Small intestine (tissue), 7 donors: ENCODE results near the gene SATB2. TPM values are rescaled to one million over a fixed set of nuclear protein-coding genes. Genes with fewer than 3 reads are reported as not detected.

Source experiments
- DNase-seq, 2 donors: peaks; one replicate each; pipeline versions ENCODE4 v3.0.0 to v3.0.0-alpha.2; 2013
- FAIRE-seq: peaks from 2 replicates; lab custom pipeline; 2012; peaks lifted over from hg19 to GRCh38; lab: Jason Lieb, UNC
- H3K27ac ChIP-seq, 3 donors: one replicate each; pipeline ENCODE4 v1.5.1; 2013; ENCODE audit warnings: low read length in 2 of 3, mild to moderate bottlenecking in 2 of 3, control low read depth in 1 of 3, inconsistent platforms in 1 of 3, low read depth in 1 of 3, moderate library complexity in 1 of 3
- H3K27me3 ChIP-seq, 3 donors: one replicate each; pipeline ENCODE4 v1.6.1; 2013; ENCODE audit warnings: low read length in 3 of 3, inconsistent platforms in 1 of 3; ENCODE audit not compliant: control insufficient read depth in 3 of 3, insufficient read depth in 3 of 3
- H3K36me3 ChIP-seq, 3 donors: one replicate each; pipeline ENCODE4 v1.6.1; 2013; ENCODE audit warnings: low read length in 3 of 3, inconsistent platforms in 1 of 3, low read depth in 1 of 3, mild to moderate bottlenecking in 1 of 3, moderate library complexity in 1 of 3; ENCODE audit not compliant: control insufficient read depth in 3 of 3, insufficient read depth in 2 of 3
- H3K4me1 ChIP-seq, 3 donors: one replicate each; pipeline ENCODE4 v1.6.1; 2013; ENCODE audit warnings: low read length in 2 of 3, inconsistent platforms in 1 of 3, low read depth in 1 of 3, mild to moderate bottlenecking in 1 of 3, moderate library complexity in 1 of 3; ENCODE audit not compliant: control insufficient read depth in 3 of 3, insufficient read depth in 2 of 3
- H3K4me3 ChIP-seq, 3 donors: one replicate each; pipeline ENCODE4 v1.5.1; 2013; ENCODE audit warnings: low read length in 3 of 3, control low read depth in 1 of 3, inconsistent platforms in 1 of 3, low read depth in 1 of 3, mild to moderate bottlenecking in 1 of 3, moderate library complexity in 1 of 3
- H3K9me3 ChIP-seq, 2 donors: one replicate each; pipeline ENCODE4 v1.6.1; 2013; ENCODE audit warnings: low read depth in 1 of 2, low read length in 1 of 2; ENCODE audit not compliant: control insufficient read depth in 2 of 2, insufficient read depth in 1 of 2
- WGBS, 3 donors: extraction: QIAGEN DNeasy Blood & Tissue Kit; methylation state at CpG; one replicate each; pipeline ENCODE4 v1.1.7; 2013; 5-methylcytosine and 5-hydroxymethylcytosine counted together
- polyA plus RNA-seq, 4 donors: library from polyadenylated mRNA; stranded (reverse) in 3 of 4; unstranded in 1 of 4; fragments of 200-250 nt in 3 of 4; fragments of 120-200 nt in 1 of 4; gene quantifications; one replicate each; pipeline versions ENCODE4 v1.2.1 to v1.2.3, GENCODE V29; 2013
- donor health status: healthy with polysubstance abuse.
- donor health status: control.
- donor health status: control.
- donor health status: Bipolar disorder and iron deficiency.
- donor health status: healthy.

SATB2 gene
- polyA plus RNA-seq, 4 donors: 1.5 to 33.9 (median 2.0) TPM

- H3K9me3 ChIP-seq: no peaks in the 10 kb centered on the region
- no peaks in the 10 kb centered on the region for H3K27me3 ChIP-seq
- no peaks in the 10 kb centered on the region for H3K4me1 ChIP-seq
- H3K4me3 ChIP-seq: no peak overlapping the region
- no peak for FAIRE-seq
- no peak for DNase-seq
- no peaks in the 10 kb centered on the region for H3K36me3 ChIP-seq
- 71 to 87% (median 81%) methylated on average over 1 of the region's 1 CpG for WGBS, 3 donors
- H3K27ac ChIP-seq: no peak overlapping the region
These were observed 68.9 kb downstream of the SATB2 start for GRCh38 chr2:199388728-199389268.

GRCh38 chr2:199384043-199384442 is 73.7 kb downstream of the SATB2 start:
- DNase-seq (no peak), FAIRE-seq (no peak)
- no peak overlapping the region for H3K4me3 ChIP-seq
- peaks cover 0 to 6% (median 0%) of the 10 kb centered on the region in 3 donors for H3K36me3 ChIP-seq
- no peaks in the 10 kb centered on the region for H3K4me1 ChIP-seq
- no peak overlapping the region for H3K27ac ChIP-seq
- H3K27me3 ChIP-seq: no peaks in the 10 kb centered on the region
- no peaks in the 10 kb centered on the region for H3K9me3 ChIP-seq
- 79 to 95% (median 90%) methylated on average over 1 of the region's 1 CpG for WGBS, 3 donors

- WGBS, 3 donors: 68 to 92% (median 84%) methylated on average over 4 of the region's 4 CpGs
- FAIRE-seq (no peak), DNase-seq (no peak)
- no peak overlapping the region for H3K4me3 ChIP-seq
- no peaks in the 10 kb centered on the region for H3K4me1 ChIP-seq
- H3K27ac ChIP-seq: no peak overlapping the region
- no peaks in the 10 kb centered on the region for H3K27me3 ChIP-seq
- H3K36me3 ChIP-seq: peaks cover 0 to 6% (median 0%) of the 10 kb centered on the region in 3 donors
- no peaks in the 10 kb centered on the region for H3K9me3 ChIP-seq
These were observed 74.7 kb downstream of the SATB2 start for GRCh38 chr2:199383021-199383420.

GRCh38 chr2:199382091-199382490 is 75.6 kb downstream of the SATB2 start:
- 43 to 87% (median 70%) methylated on average over 6 of the region's 6 CpGs for WGBS, 3 donors
- Histone ChIP-seq H3K4me1 (no peaks in the 10 kb centered on the region), H3K9me3 (no peaks in the 10 kb centered on the region), H3K27me3 (no peaks in the 10 kb centered on the region), H3K36me3 (peaks cover 0 to 6% (median 0%) of the 10 kb centered on the region in 3 donors), H3K27ac (no peak overlapping the region), H3K4me3 (no peak overlapping the region)
- no peak for FAIRE-seq
- DNase-seq: no peak

GRCh38 chr2:199381531-199381930 is 76.2 kb downstream of the SATB2 start:
- DNase-seq: no peak
- Histone ChIP-seq H3K9me3 (no peaks in the 10 kb centered on the region), H3K27ac (no peak overlapping the region), H3K4me1 (no peaks in the 10 kb centered on the region), H3K4me3 (no peak overlapping the region), H3K36me3 (peaks cover 0 to 6% (median 0%) of the 10 kb centered on the region in 3 donors), H3K27me3 (no peaks in the 10 kb centered on the region)
- WGBS, 3 donors: 75 to 89% (median 85%) methylated on average over 6 of the region's 6 CpGs
- FAIRE-seq: no peak

- H3K36me3 ChIP-seq: peaks cover 0 to 6% (median 1%) of the 10 kb centered on the region in 3 donors
- H3K4me1 ChIP-seq: no peaks in the 10 kb centered on the region
- no peaks in the 10 kb centered on the region for H3K27me3 ChIP-seq
- no peak for DNase-seq
- no peak overlapping the region for H3K4me3 ChIP-seq
- H3K27ac ChIP-seq: no peak overlapping the region
- no peak for FAIRE-seq
- H3K9me3 ChIP-seq: no peaks in the 10 kb centered on the region
- 93 to 97% (median 93%) methylated on average over 2 of the region's 2 CpGs for WGBS, 3 donors
These were observed 78.6 kb downstream of the SATB2 start for GRCh38 chr2:199378948-199379650.

- Histone ChIP-seq H3K9me3 (no peaks in the 10 kb centered on the region), H3K4me3 (no peak overlapping the region), H3K36me3 (peaks cover 0 to 1% (median 0%) of the 10 kb centered on the region in 3 donors), H3K27me3 (no peaks in the 10 kb centered on the region), H3K4me1 (no peaks in the 10 kb centered on the region), H3K27ac (no peak overlapping the region)
- FAIRE-seq (no peak), DNase-seq (no peak)
- 75 to 85% (median 78%) methylated on average over 6 of the region's 6 CpGs for WGBS, 3 donors
These were observed 87.5 kb downstream of the SATB2 start for GRCh38 chr2:199370150-199370780.

GRCh38 chr2:199366406-199366805 is 91.3 kb downstream of the SATB2 start:
- H3K27me3 ChIP-seq: no peaks in the 10 kb centered on the region
- peak; percentile 14 to 38 for DNase-seq
- no peaks in the 10 kb centered on the region for H3K9me3 ChIP-seq
- no peaks in the 10 kb centered on the region for H3K36me3 ChIP-seq
- 56 to 67% (median 63%) methylated on average over 2 of the region's 2 CpGs for WGBS, 3 donors
- no peak overlapping the region for H3K4me3 ChIP-seq
- no peak for FAIRE-seq
- no peak overlapping the region for H3K27ac ChIP-seq
- H3K4me1 ChIP-seq: no peaks in the 10 kb centered on the region
